Medulla oblongata (tissue), 1 donor: Measurements from ENCODE around the gene TWNK.
"Not testable (repeated sequence)": the region's sequence is repeated elsewhere in the genome, so short reads cannot be mapped to it uniquely, and the experiment has no call there.

ENCODE experiments used
- DNase-seq: peaks from one replicate; pipeline ENCODE4 v3.0.0-alpha.2; 2015; ENCODE audit errors: extremely low spot score

Gene TWNK

DNA sequence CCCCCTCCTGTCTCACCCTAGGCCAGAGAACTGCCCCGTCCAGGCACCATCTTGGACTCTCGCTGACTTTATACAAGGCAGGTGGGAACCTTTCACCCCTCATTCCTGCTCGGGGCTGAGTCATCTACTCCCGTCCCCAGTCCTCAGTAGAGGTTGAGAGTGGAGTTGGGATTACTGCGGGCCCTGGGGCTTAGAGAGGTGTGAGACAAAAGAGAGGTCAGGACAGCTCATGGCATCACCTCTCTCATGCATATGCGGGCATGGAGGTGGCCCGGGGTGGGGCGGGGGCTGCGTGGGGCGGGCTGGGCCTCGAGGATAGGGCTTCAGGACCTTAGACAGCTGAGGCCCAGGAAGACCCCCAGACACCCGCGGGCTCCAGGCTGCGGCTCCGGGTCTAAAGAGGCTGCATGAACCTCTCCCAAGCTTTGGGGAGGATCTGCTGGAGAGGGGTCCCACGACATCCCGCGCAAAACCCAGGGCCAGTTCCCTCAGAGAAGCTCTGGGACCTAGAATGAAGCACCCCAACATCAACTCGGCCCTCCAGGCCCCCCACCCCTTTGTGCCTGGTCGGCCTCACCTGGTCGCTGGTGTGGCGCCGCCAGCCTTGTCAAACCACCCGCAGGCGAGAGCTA lies 43.3 kb downstream of the TWNK start:
- no peak for DNase-seq

DNA sequence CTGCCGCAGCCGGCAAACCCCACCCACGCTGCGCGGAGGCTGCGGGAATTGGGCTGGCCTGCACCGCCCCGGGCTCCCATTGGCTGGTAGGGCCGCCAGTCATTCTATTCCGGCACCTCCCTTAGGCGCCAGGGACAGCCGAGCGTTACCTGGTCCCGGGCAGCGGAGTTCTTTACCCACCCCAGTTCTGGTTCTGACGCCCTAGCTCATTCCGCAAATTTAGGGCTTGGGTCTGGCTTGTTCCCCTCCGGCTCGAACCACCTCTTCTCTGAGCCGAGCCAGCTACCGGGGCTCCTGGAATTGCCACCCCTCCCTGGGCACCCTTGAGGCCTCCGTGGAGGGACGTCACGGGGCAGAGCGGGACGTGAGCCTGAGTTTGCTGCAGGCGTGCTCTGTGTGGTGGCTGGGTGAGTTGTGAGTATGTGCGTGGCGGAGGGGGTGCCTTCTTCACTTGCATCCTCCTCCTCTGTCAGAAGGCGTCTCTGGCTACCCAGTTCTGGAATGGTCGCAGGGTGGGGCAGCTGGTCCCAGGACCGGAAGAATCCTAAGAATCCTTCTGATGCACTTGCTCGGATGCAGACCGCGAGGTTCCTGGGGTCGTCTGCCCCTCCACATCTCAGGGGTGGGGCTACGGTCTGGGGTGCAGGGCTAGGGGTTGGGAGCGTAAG lies 43.9 kb downstream of the TWNK start, which contains the start of the genes PDZD7 and SFXN3:
TSS of gene PDZD7 (minus strand) at position 2 of the 668 bp plus-strand sequence. CDS start 910 bp downstream, outside the sequence.
TSS of gene SFXN3 (plus strand) at position 107 of the 668 bp plus-strand sequence. CDS start 3,461 bp downstream, outside the sequence.
- peak; percentile 96 for DNase-seq

DNA sequence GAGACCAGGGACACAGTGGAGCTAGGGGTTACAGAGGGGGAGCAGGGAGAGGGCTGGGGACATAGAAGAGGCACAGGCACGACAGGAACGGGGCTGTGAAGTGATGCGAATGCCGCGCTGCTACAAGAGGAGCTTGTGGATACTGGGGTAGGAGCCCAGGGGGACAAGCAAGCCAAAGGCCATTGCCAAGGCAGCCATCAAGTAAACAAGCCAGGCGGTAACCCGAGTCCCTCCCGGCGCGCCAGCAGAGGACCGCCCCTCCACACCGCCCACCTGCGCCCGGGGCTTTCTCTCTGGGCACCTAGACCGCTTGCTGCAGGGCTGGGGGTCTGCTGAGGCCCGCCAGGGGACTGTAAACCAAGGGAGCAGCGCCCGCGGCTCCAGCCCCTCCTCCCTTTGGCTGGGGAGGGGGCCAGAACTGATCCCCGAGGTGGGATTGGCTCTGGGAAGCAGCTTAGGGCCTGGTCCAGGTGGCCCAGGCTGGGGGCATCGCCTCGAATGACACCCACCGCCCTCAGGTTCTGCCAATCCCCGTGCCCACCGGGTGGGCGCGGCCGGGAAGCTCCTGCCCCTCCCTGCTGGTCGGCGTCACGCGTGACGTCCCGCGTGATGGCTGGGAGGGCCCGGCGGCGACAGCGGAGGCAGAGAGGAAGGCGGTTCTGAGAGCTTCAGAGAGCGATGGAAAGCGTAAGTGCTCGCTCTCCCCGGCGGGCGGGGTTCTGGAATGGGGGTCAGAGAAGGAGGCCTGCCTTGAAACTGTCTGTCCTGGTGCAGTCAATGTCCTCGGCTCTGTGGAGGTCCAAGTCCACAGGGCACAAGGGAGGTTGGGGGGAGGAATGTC lies 44.7 kb downstream of the TWNK start:
- peak; percentile 92 for DNase-seq

DNA sequence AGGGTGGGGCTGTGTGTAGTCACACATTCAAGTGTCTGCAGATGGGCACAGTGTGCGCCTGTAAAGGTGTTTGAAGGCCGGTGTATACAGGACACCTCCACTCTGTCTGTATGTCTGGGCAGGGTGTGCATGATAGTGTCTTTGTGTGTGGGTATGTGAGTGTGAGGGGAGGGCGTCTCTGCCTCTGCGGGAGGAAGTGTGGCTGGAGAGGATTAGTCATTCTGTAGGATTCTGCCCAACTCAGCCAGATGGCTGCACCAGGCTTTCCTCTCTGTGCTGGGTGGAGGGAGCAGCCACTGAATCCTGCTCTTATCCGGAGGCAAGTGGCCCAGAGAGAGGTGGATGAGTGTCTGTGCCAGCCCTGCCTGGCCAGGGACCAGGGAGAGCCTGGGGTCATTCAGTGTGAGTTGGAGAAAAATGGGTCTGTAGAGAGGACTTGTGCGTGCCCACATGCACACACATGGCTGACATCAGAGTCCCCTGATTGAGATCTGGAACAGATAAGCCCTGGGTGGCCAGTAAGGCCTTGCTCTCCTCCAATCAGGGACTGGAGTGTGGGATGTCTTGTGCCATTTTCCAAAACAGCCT lies 45.4 kb downstream of the TWNK start:
- peak; percentile 71 for DNase-seq

DNA sequence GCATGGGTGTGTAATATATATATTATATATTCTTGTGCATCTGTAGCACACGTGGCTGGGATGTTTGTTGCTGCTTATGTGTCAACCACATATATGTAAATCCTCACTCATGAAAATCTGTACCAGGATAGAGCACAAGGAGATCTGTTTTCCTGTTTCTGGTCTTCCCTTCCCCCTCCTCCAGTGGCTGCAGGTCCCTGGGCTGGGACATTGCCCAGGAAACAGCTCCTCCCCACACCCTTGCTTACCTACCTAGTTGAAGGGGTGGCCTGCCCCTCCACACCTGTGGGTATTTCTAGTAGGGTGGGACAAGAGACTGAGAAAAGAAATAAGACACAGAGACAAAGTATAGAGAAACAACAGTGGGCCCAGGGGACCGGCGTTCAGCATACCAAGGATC lies 45.9 kb downstream of the TWNK start:
- no peak for DNase-seq

DNA sequence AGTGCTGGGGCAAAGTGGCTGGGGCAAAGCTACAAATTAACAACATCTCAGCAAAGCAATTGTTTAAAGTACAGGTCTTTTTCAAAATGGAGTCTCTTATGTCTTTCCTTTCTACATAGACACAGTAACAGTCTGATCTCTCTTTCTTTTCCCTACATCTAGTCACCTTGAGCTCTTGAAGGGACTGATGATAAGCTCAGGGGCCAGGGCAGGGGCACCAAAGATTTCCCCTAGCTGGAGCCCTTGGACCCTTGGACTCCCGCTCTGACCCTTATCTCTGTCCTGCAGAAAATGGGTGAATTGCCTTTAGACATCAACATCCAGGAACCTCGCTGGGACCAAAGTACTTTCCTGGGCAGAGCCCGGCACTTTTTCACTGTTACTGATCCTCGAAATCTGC lies 47.1 kb downstream of the TWNK start:
- DNase-seq: not testable (repeated sequence)

DNA sequence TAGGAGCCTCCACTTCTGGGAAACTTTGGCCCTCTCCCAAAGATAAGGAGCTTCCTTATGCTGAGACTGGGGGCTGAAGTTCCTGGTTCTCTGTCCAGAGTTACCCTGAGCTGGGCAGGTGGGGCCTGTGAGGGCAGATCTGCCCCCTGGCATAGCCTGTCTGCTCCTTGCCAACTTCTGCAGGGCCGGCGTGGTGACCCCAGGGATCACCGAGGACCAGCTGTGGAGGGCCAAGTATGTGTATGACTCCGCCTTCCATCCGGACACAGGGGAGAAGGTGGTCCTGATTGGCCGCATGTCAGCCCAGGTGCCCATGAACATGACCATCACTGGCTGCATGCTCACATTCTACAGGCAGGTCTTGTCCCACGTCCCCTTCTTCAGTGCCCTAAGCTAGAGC lies 48.0 kb downstream of the TWNK start:
- DNase-seq: no peak

DNA sequence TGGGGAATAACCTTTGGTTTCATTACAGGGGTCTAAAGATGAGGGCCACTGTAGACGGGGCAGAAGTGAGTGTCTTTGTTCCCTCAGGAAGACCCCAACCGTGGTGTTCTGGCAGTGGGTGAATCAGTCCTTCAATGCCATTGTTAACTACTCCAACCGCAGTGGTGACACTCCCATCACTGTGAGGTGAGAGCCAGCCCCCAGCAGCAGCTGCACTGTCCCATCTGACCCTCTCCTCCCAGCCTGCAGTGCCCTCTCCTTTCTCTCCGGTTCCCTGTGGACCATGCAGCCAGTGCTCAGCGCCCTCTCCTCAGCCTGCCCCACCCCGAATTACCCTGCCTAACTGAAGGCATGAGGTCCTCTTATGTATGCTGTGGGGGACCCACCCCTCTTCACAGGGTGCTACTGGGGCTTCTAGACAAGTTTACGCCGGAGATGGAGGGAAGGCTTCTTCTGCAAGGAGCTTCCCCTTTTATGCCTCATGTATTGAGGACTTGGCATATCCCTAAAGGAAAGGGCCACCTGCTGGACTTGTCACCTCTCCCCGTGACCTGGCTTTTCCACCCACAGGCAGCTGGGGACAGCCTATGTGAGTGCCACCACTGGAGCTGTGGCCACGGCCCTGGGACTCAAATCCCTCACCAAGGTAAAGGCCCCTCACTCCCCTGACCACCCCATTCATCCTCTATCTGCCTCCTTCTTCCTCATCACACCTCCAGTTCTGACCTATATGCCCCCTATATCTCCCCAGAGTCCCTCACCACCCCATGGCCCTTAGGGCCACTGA lies 48.8 kb downstream of the TWNK start:
- DNase-seq: no peak

DNA sequence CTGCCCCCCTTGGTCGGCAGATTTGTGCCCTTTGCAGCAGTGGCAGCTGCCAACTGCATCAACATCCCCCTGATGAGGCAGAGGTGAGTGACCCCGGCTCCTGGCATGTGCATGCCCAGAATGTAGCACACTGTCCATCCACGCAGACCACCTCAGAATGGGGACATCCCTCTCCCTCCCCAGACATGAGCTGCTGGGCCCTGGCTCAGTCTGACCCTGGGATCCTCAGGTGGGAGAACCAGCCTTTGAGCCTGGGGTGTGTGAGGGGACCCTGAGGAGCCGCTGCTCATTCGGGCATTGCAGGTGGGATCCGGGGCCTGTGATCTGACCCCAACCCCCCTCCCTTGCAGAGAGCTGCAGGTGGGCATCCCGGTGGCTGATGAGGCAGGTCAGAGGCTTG lies 49.4 kb downstream of the TWNK start:
- no peak for DNase-seq

DNA sequence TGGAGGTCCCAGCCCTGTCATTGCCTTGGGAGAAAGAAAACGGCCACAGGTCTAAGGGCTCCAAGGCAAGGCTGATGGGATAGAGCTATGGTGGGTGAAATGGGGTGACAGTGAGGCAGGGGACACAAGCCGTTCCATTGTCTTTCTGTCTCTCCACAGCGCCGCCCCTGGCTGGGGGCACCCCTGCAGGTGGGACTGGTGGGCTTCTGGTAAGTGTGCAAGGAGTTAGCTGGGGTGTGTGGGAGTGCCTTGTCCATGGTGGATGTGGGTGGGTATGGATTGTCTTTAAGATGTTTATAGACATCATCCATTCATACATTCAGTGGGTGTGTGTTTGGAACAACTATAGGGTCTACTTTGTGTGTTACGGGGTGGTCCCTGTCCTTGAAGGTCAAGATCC lies 51.1 kb downstream of the TWNK start:
- DNase-seq: no peak

DNA sequence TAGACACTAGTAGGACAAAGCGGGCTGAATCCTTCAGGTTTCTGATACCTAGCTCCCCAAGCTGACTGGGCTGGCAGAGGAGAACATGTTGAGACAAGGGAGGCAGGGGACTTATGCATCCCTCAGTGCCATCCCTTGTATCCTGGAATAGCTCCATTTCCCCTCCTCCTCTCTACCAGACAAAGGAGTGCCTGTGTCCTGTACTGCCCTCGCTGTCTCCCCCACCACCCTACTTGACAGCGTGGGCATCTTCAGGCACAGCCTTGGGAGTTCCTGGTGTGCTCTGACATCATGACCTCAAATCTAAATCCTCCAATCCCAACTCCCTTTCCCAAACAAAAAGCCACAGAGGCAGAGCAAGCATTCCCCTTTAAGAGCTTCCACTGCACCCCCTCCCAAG lies 52.7 kb downstream of the TWNK start:
- peak; percentile 63 for DNase-seq

DNA sequence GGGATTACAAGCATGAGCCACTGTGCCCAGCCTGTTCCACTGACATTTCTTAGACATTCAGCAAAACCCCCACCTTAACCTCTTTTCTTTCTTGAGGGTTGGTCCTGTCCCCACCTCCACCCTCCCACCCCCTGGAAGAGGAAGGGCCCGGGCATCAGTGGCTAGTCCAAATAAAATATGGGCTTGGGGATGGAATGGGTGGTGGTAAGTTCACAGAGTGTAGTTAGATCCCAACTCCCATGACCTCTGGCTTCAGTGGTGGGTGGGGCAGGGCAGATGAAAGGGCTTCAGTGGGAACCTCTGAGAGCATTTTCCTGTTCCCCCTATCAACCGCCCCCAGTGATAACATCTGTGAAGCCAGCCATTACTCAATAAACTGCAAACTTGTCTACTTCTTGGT lies 53.5 kb downstream of the TWNK start:
- DNase-seq: no peak

DNA sequence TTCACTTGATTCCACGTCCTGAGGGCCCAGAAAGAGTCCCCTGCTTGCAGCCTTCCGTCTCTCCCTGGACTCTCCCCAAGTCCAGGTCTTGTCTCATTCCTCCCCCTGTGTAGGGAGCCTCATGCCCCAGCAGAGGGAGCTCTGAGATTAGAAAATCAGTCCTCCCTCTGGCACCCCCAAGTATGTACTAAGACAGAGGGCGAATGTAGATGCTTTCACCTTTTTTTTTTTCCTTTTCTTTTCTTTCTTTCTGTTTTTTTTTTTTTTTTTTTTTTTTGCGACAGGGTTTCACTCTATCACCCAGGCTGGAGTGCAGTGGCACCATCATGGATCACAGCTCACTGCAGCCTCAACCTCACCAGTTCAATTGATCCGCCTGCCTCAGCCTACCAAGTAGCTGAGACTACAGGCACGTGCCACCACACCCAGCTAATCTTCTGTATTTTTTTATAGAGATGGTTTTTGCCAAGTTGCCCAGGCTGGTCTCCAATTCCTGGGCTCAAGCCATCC lies 54.0 kb downstream of the TWNK start:
- peak; percentile 95 for DNase-seq

DNA sequence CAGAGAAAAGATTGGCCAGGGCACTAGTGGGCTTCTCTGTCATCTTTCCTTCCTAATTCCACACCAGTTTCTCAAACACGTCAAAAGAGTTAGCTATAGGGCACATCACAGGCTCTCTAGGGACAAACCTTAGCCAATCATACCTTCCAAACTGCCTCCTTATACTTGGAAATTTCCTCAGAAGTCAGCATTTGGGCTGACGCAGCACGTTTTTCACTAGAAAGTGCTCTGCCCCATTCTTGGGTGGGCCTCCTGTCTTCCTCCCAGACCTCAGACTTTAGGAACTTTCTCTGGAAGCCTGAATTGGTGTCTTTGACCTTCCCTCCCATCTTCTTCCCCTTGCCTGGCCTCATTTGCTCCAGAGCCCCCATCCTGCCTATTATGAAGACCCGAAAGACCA lies 54.8 kb downstream of the TWNK start:
- DNase-seq: no peak

DNA sequence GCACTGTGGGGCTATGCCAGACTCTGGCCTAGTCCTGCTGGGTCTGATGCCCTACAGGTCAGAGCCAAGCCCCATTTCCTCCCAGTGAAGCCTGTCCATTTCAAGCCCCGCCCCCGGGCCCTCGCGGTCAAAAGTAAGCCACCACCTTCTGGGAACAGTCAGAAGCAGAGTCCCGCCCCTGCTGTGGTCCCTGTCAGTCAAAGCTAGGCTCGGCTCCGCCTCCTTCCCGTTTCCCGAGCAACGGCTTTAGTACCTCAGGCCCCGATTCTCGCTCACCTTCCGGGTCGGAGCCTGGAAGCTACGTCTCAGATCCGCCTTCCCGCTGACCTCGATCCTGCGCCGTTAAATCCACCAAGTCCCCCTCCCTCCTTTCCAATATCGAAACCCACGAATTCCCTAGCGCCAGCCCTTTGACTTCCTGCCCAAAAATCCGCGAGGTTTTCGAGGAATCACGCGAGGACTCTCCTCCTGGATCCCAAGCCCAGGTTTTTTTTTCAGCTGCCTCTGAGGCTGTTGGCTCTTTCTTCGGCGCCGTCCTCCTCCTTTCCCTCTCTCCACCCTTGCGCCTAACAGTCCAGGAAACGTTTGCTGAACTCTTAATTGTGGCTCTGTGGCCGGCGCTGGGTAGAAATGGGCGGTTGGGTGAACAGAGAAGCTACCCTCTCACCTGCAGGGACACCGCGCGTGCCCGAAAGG lies 55.5 kb downstream of the TWNK start:
- peak; percentile 94 for DNase-seq

DNA sequence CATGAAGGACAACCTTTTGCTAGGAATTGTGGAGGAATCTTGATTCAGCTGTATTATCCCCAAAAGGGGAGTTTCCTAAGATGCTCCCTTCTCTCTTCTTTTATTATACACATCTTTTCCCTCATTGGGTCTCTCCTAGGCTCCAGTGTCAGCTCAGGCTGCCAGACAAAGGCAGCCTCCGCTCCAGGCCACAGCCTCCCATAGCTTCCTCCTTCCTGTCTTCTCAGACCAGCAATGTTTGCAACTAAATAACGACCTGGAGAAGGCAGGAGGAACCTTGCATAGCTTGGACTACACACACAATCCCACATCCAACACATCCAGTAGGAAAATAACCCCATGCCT lies 56.0 kb downstream of the TWNK start:
- DNase-seq: no peak
